Breast epithelium (tissue), 3 donors: Measurements from ENCODE around the gene LSS.

Experiments used
- CTCF ChIP-seq, 3 donors: fragments of 450-650 bp; IDR thresholded peaks; one replicate each; pipeline ENCODE4 v1.5.1; 2016 to 2017; ENCODE audit warnings: antibody characterized with exemption in 3 of 3, mild to moderate bottlenecking in 3 of 3, moderate library complexity in 3 of 3
- POLR2A ChIP-seq: fragments of 450-650 bp; IDR thresholded peaks from one replicate; pipeline ENCODE4 v1.6.1; 2016; ENCODE audit warnings: antibody characterized with exemption, mild to moderate bottlenecking, moderate library complexity
- POLR2AphosphoS5 ChIP-seq, 3 donors: sonication (generic); formaldehyde crosslinking; IDR thresholded peaks; one replicate each; pipeline ENCODE4 v1.6.1; 2017; ENCODE audit warnings: antibody characterized with exemption in 3 of 3

- TF ChIP-seq POLR2A = no peak
- no peak for TF ChIP-seq CTCF (IDR thresholded peaks at IDR 0.05)
- no peak for TF ChIP-seq POLR2AphosphoS5 (IDR thresholded peaks at IDR 0.05)
These were observed 13.0 kb downstream of the LSS start for GRCh38 chr21:46215436-46216131.
